Panc1 (cell line): Measurements from ENCODE around the gene TARM1. TPM values are rescaled to one million over a fixed set of nuclear protein-coding genes. Genes with fewer than 3 reads are reported as not detected.

Source experiments
- ATAC-seq: fragments of 200-7000 bp; cut with Tn5 transposase; 2 replicates; pipeline ENCODE4 v1.9.1; 2020; ENCODE audit warnings: mild to moderate bottlenecking, moderate library complexity
- BruUV-seq: library from RNA; stranded (reverse); fragments of 400-500 nt; replicated peaks from 2 replicates; lab custom pipeline; 2021; lab: Mats Ljungman, UMichigan
- CTCF ChIA-PET: fragments of 300-600 bp; sonication (Branson Sonifier 250); formaldehyde crosslinking; loops from one replicate; lab custom pipeline; 2022; ENCODE audit warnings: antibody characterized with exemption; lab: Charles Lee
- POLR2A ChIA-PET: fragments of 300-600 bp; sonication (Branson Sonifier 250); formaldehyde crosslinking; loops from one replicate; lab custom pipeline; 2022; ENCODE audit warnings: antibody characterized with exemption; lab: Charles Lee
- DNase-seq: peaks from one replicate; pipeline ENCODE4 v3.0.0-alpha.2; 2010; ENCODE audit warnings: low read depth, low spot score
- H3K27ac ChIP-seq: 2 replicates; pipeline ENCODE4 v1.5.1; 2011; ENCODE audit warnings: mild to moderate bottlenecking, low read length, inconsistent platforms
- H3K27me3 ChIP-seq: fragments of 200-500 bp; sonication (Bioruptor generic); 2 replicates; pipeline ENCODE4 v1.6.0; 2014; ENCODE audit warnings: low read length, inconsistent platforms; ENCODE audit not compliant: control insufficient read depth, insufficient read depth
- H3K36me3 ChIP-seq: fragments of 200-500 bp; sonication (Bioruptor generic); 2 replicates; pipeline ENCODE4 v1.5.1; 2014; ENCODE audit warnings: inconsistent platforms, mild to moderate bottlenecking, low read length, moderate library complexity; ENCODE audit not compliant: control insufficient read depth, insufficient read depth
- H3K4me1 ChIP-seq: 2 replicates; pipeline ENCODE4 v1.5.1; 2011; ENCODE audit warnings: inconsistent platforms, mild to moderate bottlenecking, low read length, moderate library complexity; ENCODE audit not compliant: control insufficient read depth, insufficient read depth
- H3K4me3 ChIP-seq, 2 experiments: 2 replicates each; pipeline ENCODE4 v1.5.1; 2011 to 2012; ENCODE audit warnings: low read depth in 2 of 2, low read length in 2 of 2, mild to moderate bottlenecking in 2 of 2, inconsistent platforms in 1 of 2, moderate library complexity in 1 of 2
- H3K9me3 ChIP-seq: fragments of 200-500 bp; sonication (Bioruptor generic); 2 replicates; pipeline ENCODE4 v1.5.1; 2014; ENCODE audit warnings: low read depth, mild to moderate bottlenecking, inconsistent platforms, low read length, moderate library complexity; ENCODE audit not compliant: control insufficient read depth, insufficient read depth
- POLR2AphosphoS5 ChIP-seq: IDR thresholded peaks from 2 replicates; pipeline ENCODE4 v1.6.1; 2012; ENCODE audit warnings: mild to moderate bottlenecking, low read depth, low read length, moderate library complexity
- SIN3A ChIP-seq: IDR thresholded peaks from 2 replicates; pipeline ENCODE4 v1.6.1; 2012; ENCODE audit warnings: low read depth, mild to moderate bottlenecking, low read length, moderate library complexity, borderline replicate concordance; ENCODE audit not compliant: insufficient read depth
- TCF7L2 ChIP-seq: IDR thresholded peaks from 2 replicates; pipeline ENCODE4 v1.6.1; 2011; ENCODE audit warnings: mild to moderate bottlenecking, low read depth, low read length, inconsistent platforms
- in situ Hi-C: cut with HindIII; loops from 2 replicates; pipeline ENCODE4 v1.10.0; 2016; ENCODE audit warnings: low sequenced_read_pairs, low pct_unique_long_range_greater_than_20kb
- intact Hi-C: fragments of 100-400 bp; cut with micrococcal nuclease; formaldehyde crosslinking; loops from one replicate; pipeline ENCODE4 v1.10.0; 2022; ENCODE audit not compliant: unreplicated experiment
- total RNA-seq: library from RNA; stranded (reverse); gene quantifications from one replicate; pipeline ENCODE4 v1.2.1, GENCODE V29; 2021; ENCODE audit not compliant: unreplicated experiment
- TF ChIP-seq, protein P1 (sequence below), 2 experiments: IDR thresholded peaks; 2 replicates each; pipeline ENCODE4 v1.6.1; 2011 to 2012; ENCODE audit warnings: low read depth in 2 of 2, control low read depth in 1 of 2, low read length in 1 of 2, mild to moderate bottlenecking in 1 of 2, moderate library complexity in 1 of 2; ENCODE audit not compliant: insufficient read depth in 1 of 2
- TF ChIP-seq, protein P2 (sequence below): fragments of 450-650 bp; IDR thresholded peaks from 2 replicates; pipeline ENCODE4 v1.5.1; 2017; ENCODE audit warnings: mild to moderate bottlenecking

The TARM1 gene
- total RNA-seq, 1 experiment from 2014 or later, result not detected

DNA sequence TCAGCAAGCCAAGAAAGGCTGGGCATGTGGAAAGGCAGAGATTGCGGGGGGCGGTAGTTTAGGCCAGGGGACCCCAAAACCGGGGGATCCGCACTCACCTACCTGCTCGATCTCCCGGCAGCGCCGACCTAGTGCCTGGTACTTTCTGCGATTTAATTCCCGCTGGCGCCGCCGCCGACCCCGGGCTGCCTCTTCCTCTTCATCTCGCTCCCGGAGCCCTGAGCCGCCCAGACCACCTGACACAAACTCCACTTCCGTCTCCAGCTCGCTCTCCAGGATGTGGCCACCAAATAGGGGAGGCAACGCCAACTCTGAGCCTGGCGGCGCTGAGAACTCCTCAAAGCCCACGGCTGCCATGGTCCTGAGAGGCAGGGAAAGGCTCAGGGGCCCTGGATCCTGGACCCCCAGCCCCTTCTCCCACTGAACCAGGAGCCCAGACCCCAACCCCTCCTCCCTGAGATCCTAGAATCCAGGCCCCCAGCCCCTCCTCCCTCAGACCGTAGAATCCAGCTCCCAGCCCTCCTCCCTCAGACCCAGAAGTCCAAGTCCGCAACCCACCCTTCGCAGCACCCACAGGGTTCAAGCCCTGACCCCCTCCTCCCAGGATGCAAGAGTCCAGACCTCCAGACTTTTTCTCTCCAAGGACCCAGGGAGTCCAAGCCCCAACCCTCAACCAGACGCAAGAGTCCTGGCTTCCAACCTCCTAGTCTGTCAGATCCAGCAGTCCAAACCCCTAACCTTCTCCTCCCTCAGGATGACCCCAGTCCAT lies 33.4 kb upstream of the TARM1 start:
- Histone ChIP-seq H3K9me3 (no peaks in the 10 kb centered on the region), H3K4me1 (peaks cover 13% of the 10 kb centered on the region; the same call in 1 of the 2 replicates), H3K36me3 (no peaks in the 10 kb centered on the region; the same call in 1 of the 2 replicates), H3K4me3 (peak overlapping the region; percentile 51 to 75), H3K27ac (peak overlapping the region; percentile 93), H3K27me3 (no peaks in the 10 kb centered on the region)
- BruUV-seq, result no TSS peak
- intact Hi-C loops (no loop called here), in situ Hi-C loops (no loop called here)
- DNase-seq, result no peak
- POLR2A ChIA-PET, result interaction anchor here (1.5 to 2.0 kb wide), 2 partner anchors 9 to 22 kb away, joined by 5 to 9 read pairs; no protein-coding TSS in a partner anchor
- TF ChIP-seq SIN3A, result peak; percentile 8; the same call in 1 of the 2 replicates
- TF ChIP-seq, protein P1, sequence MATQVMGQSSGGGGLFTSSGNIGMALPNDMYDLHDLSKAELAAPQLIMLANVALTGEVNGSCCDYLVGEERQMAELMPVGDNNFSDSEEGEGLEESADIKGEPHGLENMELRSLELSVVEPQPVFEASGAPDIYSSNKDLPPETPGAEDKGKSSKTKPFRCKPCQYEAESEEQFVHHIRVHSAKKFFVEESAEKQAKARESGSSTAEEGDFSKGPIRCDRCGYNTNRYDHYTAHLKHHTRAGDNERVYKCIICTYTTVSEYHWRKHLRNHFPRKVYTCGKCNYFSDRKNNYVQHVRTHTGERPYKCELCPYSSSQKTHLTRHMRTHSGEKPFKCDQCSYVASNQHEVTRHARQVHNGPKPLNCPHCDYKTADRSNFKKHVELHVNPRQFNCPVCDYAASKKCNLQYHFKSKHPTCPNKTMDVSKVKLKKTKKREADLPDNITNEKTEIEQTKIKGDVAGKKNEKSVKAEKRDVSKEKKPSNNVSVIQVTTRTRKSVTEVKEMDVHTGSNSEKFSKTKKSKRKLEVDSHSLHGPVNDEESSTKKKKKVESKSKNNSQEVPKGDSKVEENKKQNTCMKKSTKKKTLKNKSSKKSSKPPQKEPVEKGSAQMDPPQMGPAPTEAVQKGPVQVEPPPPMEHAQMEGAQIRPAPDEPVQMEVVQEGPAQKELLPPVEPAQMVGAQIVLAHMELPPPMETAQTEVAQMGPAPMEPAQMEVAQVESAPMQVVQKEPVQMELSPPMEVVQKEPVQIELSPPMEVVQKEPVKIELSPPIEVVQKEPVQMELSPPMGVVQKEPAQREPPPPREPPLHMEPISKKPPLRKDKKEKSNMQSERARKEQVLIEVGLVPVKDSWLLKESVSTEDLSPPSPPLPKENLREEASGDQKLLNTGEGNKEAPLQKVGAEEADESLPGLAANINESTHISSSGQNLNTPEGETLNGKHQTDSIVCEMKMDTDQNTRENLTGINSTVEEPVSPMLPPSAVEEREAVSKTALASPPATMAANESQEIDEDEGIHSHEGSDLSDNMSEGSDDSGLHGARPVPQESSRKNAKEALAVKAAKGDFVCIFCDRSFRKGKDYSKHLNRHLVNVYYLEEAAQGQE (IDR thresholded peaks at IDR 0.05; ENCODE audit: insufficient read depth in 1 of 2, low read depth in 2 of 2, low read length in 1 of 2), result no peak
- TF ChIP-seq, protein P2, sequence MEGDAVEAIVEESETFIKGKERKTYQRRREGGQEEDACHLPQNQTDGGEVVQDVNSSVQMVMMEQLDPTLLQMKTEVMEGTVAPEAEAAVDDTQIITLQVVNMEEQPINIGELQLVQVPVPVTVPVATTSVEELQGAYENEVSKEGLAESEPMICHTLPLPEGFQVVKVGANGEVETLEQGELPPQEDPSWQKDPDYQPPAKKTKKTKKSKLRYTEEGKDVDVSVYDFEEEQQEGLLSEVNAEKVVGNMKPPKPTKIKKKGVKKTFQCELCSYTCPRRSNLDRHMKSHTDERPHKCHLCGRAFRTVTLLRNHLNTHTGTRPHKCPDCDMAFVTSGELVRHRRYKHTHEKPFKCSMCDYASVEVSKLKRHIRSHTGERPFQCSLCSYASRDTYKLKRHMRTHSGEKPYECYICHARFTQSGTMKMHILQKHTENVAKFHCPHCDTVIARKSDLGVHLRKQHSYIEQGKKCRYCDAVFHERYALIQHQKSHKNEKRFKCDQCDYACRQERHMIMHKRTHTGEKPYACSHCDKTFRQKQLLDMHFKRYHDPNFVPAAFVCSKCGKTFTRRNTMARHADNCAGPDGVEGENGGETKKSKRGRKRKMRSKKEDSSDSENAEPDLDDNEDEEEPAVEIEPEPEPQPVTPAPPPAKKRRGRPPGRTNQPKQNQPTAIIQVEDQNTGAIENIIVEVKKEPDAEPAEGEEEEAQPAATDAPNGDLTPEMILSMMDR, result no peak
- TF ChIP-seq TCF7L2, result no peak
- peak; percentile 68; the same call in 1 of the 2 replicates for TF ChIP-seq POLR2AphosphoS5
- CTCF ChIA-PET, result no interaction called here
- ATAC-seq, result peak; percentile 35

DNA sequence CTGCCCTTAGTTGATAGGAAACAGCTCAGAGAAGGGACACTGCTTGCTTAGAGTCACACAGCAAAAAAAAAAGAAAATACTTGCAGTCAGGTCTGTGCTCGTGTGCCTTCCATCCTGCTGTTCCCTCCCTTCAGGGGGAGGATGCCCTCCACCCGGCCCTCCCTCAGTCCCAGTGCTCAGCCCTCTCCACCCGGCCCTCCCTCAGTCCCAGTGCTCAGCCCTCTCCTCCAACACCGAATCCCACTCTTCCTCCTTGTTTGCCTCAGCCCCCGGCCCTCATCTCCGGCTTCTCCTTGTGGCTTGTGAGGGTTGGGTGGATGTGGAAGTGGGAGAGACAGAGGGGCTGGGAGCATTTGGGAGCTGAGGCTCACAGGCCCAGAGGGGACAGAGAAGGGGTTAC lies 28.5 kb upstream of the TARM1 start:
- ATAC-seq (peak; percentile 60), DNase-seq (no peak)
- Histone ChIP-seq H3K4me3 (no peak overlapping the region), H3K27me3 (no peaks in the 10 kb centered on the region), H3K9me3 (no peaks in the 10 kb centered on the region), H3K4me1 (0 out of 2 replicates have a peak, but pooled peaks cover 14% of the 10 kb centered on the region), H3K36me3 (no peaks in the 10 kb centered on the region), H3K27ac (peak overlapping the region; percentile 18; the same call in 1 of the 2 replicates)
- POLR2A ChIA-PET, result interaction anchor here (0.5 to 0.7 kb wide), 2 partner anchors 243 to 296 kb away, joined by 3 read pairs; no protein-coding TSS in a partner anchor
- TF ChIP-seq, protein P2, result no peak
- TF ChIP-seq, protein P1 (IDR thresholded peaks at IDR 0.05; ENCODE audit: insufficient read depth in 1 of 2, low read depth in 2 of 2, low read length in 1 of 2), result no peak
- CTCF ChIA-PET, result interaction anchor here (0.7 kb wide), 1 partner anchor 319 kb away, joined by 4 read pairs; no protein-coding TSS in a partner anchor
- in situ Hi-C loops (no loop called here), intact Hi-C loops (no loop called here)
- no TSS peak for BruUV-seq
